Tibial nerve (tissue), 4 donors: ENCODE data around the gene MRAP. TPM values are rescaled to one million over a fixed set of nuclear protein-coding genes. Genes with fewer than 3 reads are reported as not detected.

Experiments used
- DNase-seq, 2 donors: peaks; one replicate each; pipeline ENCODE4 v3.0.0-alpha.2; 2019; ENCODE audit warnings: low spot score in 2 of 2
- H3K27ac ChIP-seq, 4 donors: fragments of 200-600 bp; sonication (generic) in 3 of 4; one replicate each; pipeline ENCODE4 v1.5.1; 2017 to 2019; ENCODE audit warnings: mild to moderate bottlenecking in 1 of 4
- H3K27me3 ChIP-seq, 2 donors: fragments of 200-600 bp; sonication (generic) in 1 of 2; one replicate each; pipeline versions ENCODE4 v1.5.1 to v1.6.0; 2017 to 2019
- H3K36me3 ChIP-seq, 3 donors: fragments of 200-600 bp; sonication (generic); one replicate each; pipeline ENCODE4 v1.5.1; 2018 to 2019
- H3K4me1 ChIP-seq, 4 donors: fragments of 200-600 bp; sonication (generic) in 3 of 4; one replicate each; pipeline ENCODE4 v1.5.1; 2017 to 2019
- H3K4me3 ChIP-seq, 4 donors: fragments of 200-600 bp; sonication (generic) in 3 of 4; one replicate each; pipeline ENCODE4 v1.5.1; 2017 to 2019; ENCODE audit warnings: mild to moderate bottlenecking in 1 of 4, moderate library complexity in 1 of 4
- H3K9me3 ChIP-seq, 4 donors: fragments of 200-600 bp; sonication (generic) in 3 of 4; one replicate each; pipeline ENCODE4 v1.5.1; 2017 to 2019
- CTCF ChIP-seq, 5 experiments: fragments of 200-600 bp in 3 of 5; fragments of 450-650 bp in 2 of 5; sonication (generic) in 3 of 5; IDR thresholded peaks; one replicate each; pipeline ENCODE4 v1.5.1; 2016 to 2019; ENCODE audit warnings: antibody characterized with exemption in 5 of 5, mild to moderate bottlenecking in 3 of 5, moderate library complexity in 2 of 5
- EP300 ChIP-seq, 2 donors: sonication (generic); formaldehyde crosslinking; IDR thresholded peaks; one replicate each; pipeline ENCODE4 v1.6.1; 2017; ENCODE audit warnings: antibody characterized with exemption in 2 of 2, mild to moderate bottlenecking in 1 of 2
- POLR2A ChIP-seq, 2 donors: fragments of 450-650 bp; IDR thresholded peaks; one replicate each; pipeline ENCODE4 v1.6.1; 2017; ENCODE audit warnings: antibody characterized with exemption in 2 of 2, mild to moderate bottlenecking in 2 of 2, moderate library complexity in 2 of 2
- WGBS, 2 donors: methylation state at CpG; one replicate each; pipeline ENCODE4 v1.1.5; 2018; 5-methylcytosine and 5-hydroxymethylcytosine counted together
- total RNA-seq, 4 donors: library from RNA; depleted of rRNA; stranded (reverse); fragments of >200 nt; gene quantifications; one replicate each; pipeline ENCODE4 v1.1.0, GENCODE V29; 2016

The MRAP gene
- total RNA-seq, 4 donors from 2014 or later = 1.6 to 14.4 (median 4.8) TPM

GRCh38 chr21:32337206-32337605 lies 38.6 kb downstream of the MRAP start:
- H3K27me3 ChIP-seq = no peaks in the 10 kb centered on the region
- WGBS, 2 donors = 72 to 79% methylated on average over 8 of the region's 8 CpGs
- no peak for DNase-seq
- peaks cover 0 to 97% (median 0%) of the 10 kb centered on the region in 3 donors for H3K36me3 ChIP-seq
- no peaks in the 10 kb centered on the region for H3K9me3 ChIP-seq
- no peak overlapping the region for H3K4me3 ChIP-seq
- H3K4me1 ChIP-seq = peaks cover 0 to 42% (median 10%) of the 10 kb centered on the region in 4 donors
- peak overlapping the region; percentile 63 to 92 (median 80) for H3K27ac ChIP-seq
- TF ChIP-seq CTCF (IDR thresholded peaks at IDR 0.05) (no peak), POLR2A (IDR thresholded peaks at IDR 0.05) (no peak), EP300 (IDR thresholded peaks at IDR 0.05) (no peak)

- Histone ChIP-seq H3K36me3 (peaks cover 0 to 99% (median 3%) of the 10 kb centered on the region in 3 donors), H3K27ac (peak overlapping the region in 3 of 4 donors; percentile 63 to 92 (median 92)), H3K27me3 (no peaks in the 10 kb centered on the region), H3K4me3 (no peak overlapping the region), H3K9me3 (peaks cover 0 to under 1% (median 0%) of the 10 kb centered on the region in 4 donors), H3K4me1 (peaks cover 0 to 42% (median 10%) of the 10 kb centered on the region in 4 donors)
- no peak for DNase-seq
- TF ChIP-seq POLR2A (IDR thresholded peaks at IDR 0.05) = no peak
- TF ChIP-seq CTCF (IDR thresholded peaks at IDR 0.05) = no peak
- no peak for TF ChIP-seq EP300 (IDR thresholded peaks at IDR 0.05)
- WGBS, 2 donors = 91 to 92% methylated on average over 23 of the region's 23 CpGs
These were observed 39.7 kb downstream of the MRAP start for GRCh38 chr21:32338209-32338921.

GRCh38 chr21:32340863-32341848 lies 42.5 kb downstream of the MRAP start:
- Histone ChIP-seq H3K27ac (peak overlapping the region in 1 of 4 donors; percentile 5), H3K4me3 (no peak overlapping the region), H3K9me3 (peaks cover 0 to 20% (median 0%) of the 10 kb centered on the region in 4 donors), H3K36me3 (peaks cover 0 to 99% (median 26%) of the 10 kb centered on the region in 3 donors), H3K4me1 (peaks cover 0 to 23% (median 10%) of the 10 kb centered on the region in 4 donors), H3K27me3 (no peaks in the 10 kb centered on the region)
- WGBS, 2 donors = 61 to 68% methylated on average over 12 of the region's 12 CpGs
- TF ChIP-seq EP300 (IDR thresholded peaks at IDR 0.05) (no peak), CTCF (IDR thresholded peaks at IDR 0.05) (no peak), POLR2A (IDR thresholded peaks at IDR 0.05) (no peak)
- DNase-seq = no peak

- H3K27ac ChIP-seq = no peak overlapping the region
- peaks cover 0 to 100% (median 60%) of the 10 kb centered on the region in 3 donors for H3K36me3 ChIP-seq
- peaks cover 0 to 20% (median 0%) of the 10 kb centered on the region in 4 donors for H3K9me3 ChIP-seq
- no peak for DNase-seq
- no peaks in the 10 kb centered on the region for H3K4me1 ChIP-seq
- H3K4me3 ChIP-seq = no peak overlapping the region
- TF ChIP-seq EP300 (IDR thresholded peaks at IDR 0.05) = no peak
- no peak for TF ChIP-seq POLR2A (IDR thresholded peaks at IDR 0.05)
- no peak for TF ChIP-seq CTCF (IDR thresholded peaks at IDR 0.05)
- no peaks in the 10 kb centered on the region for H3K27me3 ChIP-seq
- WGBS, 2 donors = 97 to 99% methylated on average over 4 to 14 of the region's 14 CpGs
These were observed 48.3 kb downstream of the MRAP start for GRCh38 chr21:32346951-32347350.
